GM15510 (cell line): Measurements from ENCODE around the gene CUL4A.

Experiments used
- POLR2A ChIP-seq: IDR thresholded peaks from 3 replicates; pipeline ENCODE4 v1.6.1; 2011; ENCODE audit warnings: borderline replicate concordance; ENCODE audit not compliant: insufficient read length; ENCODE audit errors: extremely low read depth

Gene CUL4A

GRCh38 chr13:113209336-113209758, at the start of gene CUL4A:
Gene CUL4A (plus strand): TSS chr13:113209613. CDS start chr13:113209628, 15 bp downstream.
- peak; percentile 52 for TF ChIP-seq POLR2A

GRCh38 chr13:113159701-113160100, 49.7 kb upstream of the CUL4A start:
- TF ChIP-seq POLR2A = no peak

- TF ChIP-seq POLR2A = no peak
Measured at GRCh38 chr13:113160983-113161382, 48.4 kb upstream of the CUL4A start.

- TF ChIP-seq POLR2A = no peak
Measured at GRCh38 chr13:113161433-113161832, 48.0 kb upstream of the CUL4A start.

- TF ChIP-seq POLR2A = no peak
Measured at GRCh38 chr13:113162783-113163685, 46.4 kb upstream of the CUL4A start.

GRCh38 chr13:113164492-113164891, 44.9 kb upstream of the CUL4A start:
- TF ChIP-seq POLR2A = no peak

GRCh38 chr13:113166266-113166665, 43.1 kb upstream of the CUL4A start:
- TF ChIP-seq POLR2A = no peak

GRCh38 chr13:113166681-113167080, 42.7 kb upstream of the CUL4A start:
- TF ChIP-seq POLR2A = no peak

GRCh38 chr13:113167155-113167554, 42.3 kb upstream of the CUL4A start:
- no peak for TF ChIP-seq POLR2A

GRCh38 chr13:113167575-113167974, 41.8 kb upstream of the CUL4A start:
- TF ChIP-seq POLR2A = no peak

- no peak for TF ChIP-seq POLR2A
Measured at GRCh38 chr13:113168211-113168610, 41.2 kb upstream of the CUL4A start.

- TF ChIP-seq POLR2A = no peak
Measured at GRCh38 chr13:113169277-113170272, 39.8 kb upstream of the CUL4A start.

GRCh38 chr13:113170511-113170910, 38.9 kb upstream of the CUL4A start:
- TF ChIP-seq POLR2A = no peak

- no peak for TF ChIP-seq POLR2A
Measured at GRCh38 chr13:113171250-113172125, 37.9 kb upstream of the CUL4A start.
